PC-9 (cell line): ENCODE results near the gene SNAP23. TPM values are rescaled to one million over a fixed set of nuclear protein-coding genes. Genes with fewer than 3 reads are reported as not detected.

Experiments
- BruUV-seq: library from RNA; stranded (reverse); fragments of 400-500 nt; replicated peaks from 2 replicates; lab custom pipeline; 2021; lab: Mats Ljungman, UMichigan
- CTCF ChIA-PET: fragments of 300-600 bp; sonication (Branson Sonifier 250); formaldehyde crosslinking; loops from one replicate; lab custom pipeline; 2022; ENCODE audit warnings: antibody characterized with exemption; lab: Charles Lee
- POLR2A ChIA-PET: fragments of 300-600 bp; sonication (Branson Sonifier 250); formaldehyde crosslinking; loops from one replicate; lab custom pipeline; 2022; ENCODE audit warnings: antibody characterized with exemption; ENCODE audit not compliant: unreplicated experiment; lab: Charles Lee
- DNase-seq, 2 experiments: peaks; one replicate each; pipeline versions ENCODE4 v3.0.0 to v3.0.0-alpha.2; 2015 to 2022; ENCODE audit warnings: mixed read lengths in 1 of 2
- H2AFZ ChIP-seq: fragments of 200-600 bp; sonication (generic); 2 replicates; pipeline ENCODE4 v1.8.1; 2017; ENCODE audit warnings: antibody characterized with exemption
- H3F3A ChIP-seq: fragments of 200-600 bp; sonication (generic); 2 replicates; pipeline ENCODE4 v1.8.1; 2017; ENCODE audit warnings: antibody characterized with exemption, mild to moderate bottlenecking, low read depth; ENCODE audit not compliant: insufficient read depth
- H3K27ac ChIP-seq: fragments of 200-600 bp; sonication (generic); 2 replicates; pipeline ENCODE4 v1.6.1; 2016; ENCODE audit warnings: mixed run types
- H3K27me3 ChIP-seq: fragments of 200-600 bp; sonication (generic); 2 replicates; pipeline ENCODE4 v1.6.1; 2016; ENCODE audit warnings: low read depth, mixed run types; ENCODE audit not compliant: insufficient read depth
- H3K36me3 ChIP-seq: fragments of 200-600 bp; sonication (generic); 2 replicates; pipeline ENCODE4 v1.6.1; 2016; ENCODE audit warnings: low read depth, mixed run types
- H3K4me1 ChIP-seq: fragments of 200-600 bp; sonication (generic); replicated peaks from 2 replicates; pipeline ENCODE4 v1.6.1; 2016; ENCODE audit warnings: mixed run types; ENCODE audit not compliant: insufficient read depth
- H3K4me2 ChIP-seq: fragments of 200-600 bp; sonication (generic); 2 replicates; pipeline ENCODE4 v1.6.1; 2017; ENCODE audit warnings: mixed run types
- H3K4me3 ChIP-seq: fragments of 200-600 bp; sonication (generic); 2 replicates; pipeline ENCODE4 v1.6.1; 2016; ENCODE audit warnings: mixed run types
- H3K79me2 ChIP-seq: fragments of 200-600 bp; sonication (generic); 2 replicates; pipeline ENCODE4 v1.6.1; 2017; ENCODE audit warnings: low read depth, mixed run types
- H3K9me2 ChIP-seq: fragments of 200-600 bp; sonication (generic); 2 replicates; pipeline ENCODE4 v1.8.1; 2017; ENCODE audit warnings: mild to moderate bottlenecking; ENCODE audit not compliant: insufficient read depth
- H3K9me3 ChIP-seq: fragments of 200-600 bp; sonication (generic); 2 replicates; pipeline ENCODE4 v1.8.1; 2016; ENCODE audit warnings: low read depth; ENCODE audit not compliant: insufficient read depth
- H4K20me1 ChIP-seq: fragments of 200-600 bp; sonication (generic); 2 replicates; pipeline ENCODE4 v1.8.1; 2017; ENCODE audit not compliant: insufficient read depth
- EZH2 ChIP-seq: fragments of 200-600 bp; sonication (generic); IDR thresholded peaks from 2 replicates; pipeline ENCODE4 v1.8.0; 2017; ENCODE audit warnings: antibody characterized with exemption, low read depth
- intact Hi-C: fragments of 100-400 bp; cut with micrococcal nuclease; formaldehyde crosslinking; loops from one replicate; pipeline ENCODE4 v1.10.0; 2022; ENCODE audit not compliant: unreplicated experiment
- total RNA-seq: library from RNA; stranded (reverse); gene quantifications from 2 replicates; pipeline ENCODE4 v1.2.3, GENCODE V29; 2021
- TF ChIP-seq, protein P1 (sequence below): fragments of 200-600 bp; sonication (generic); conservative IDR thresholded peaks from 2 replicates; pipeline ENCODE4 v1.6.1; 2017; ENCODE audit warnings: mixed run types, antibody characterized with exemption, mild to moderate bottlenecking, moderate library complexity

SNAP23 gene
- total RNA-seq, 1 experiment from 2014 or later: 65.8 TPM

DNA sequence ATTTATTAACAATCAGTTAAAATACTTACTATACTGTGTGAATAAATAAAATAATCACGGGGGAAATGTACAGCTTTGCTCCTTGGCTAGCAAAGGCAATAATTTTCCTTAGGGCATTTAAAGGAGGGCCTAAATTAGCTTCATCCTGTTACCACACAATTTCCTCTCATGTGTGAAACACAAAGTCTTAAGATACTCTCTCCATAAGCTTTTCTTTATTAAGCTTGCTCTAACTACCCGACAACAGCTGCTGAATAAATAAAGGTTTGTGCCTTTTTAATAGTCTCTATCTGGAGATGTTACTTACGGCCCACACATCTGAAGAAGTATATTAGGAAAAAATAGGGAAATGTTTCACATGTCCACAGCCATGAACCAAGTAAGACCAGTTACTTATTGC, 34.2 kb upstream of the SNAP23 start:
- H4K20me1 ChIP-seq: no peaks in the 10 kb centered on the region
- BruUV-seq: no TSS peak
- H3K79me2 ChIP-seq: no peaks in the 10 kb centered on the region
- no peak overlapping the region for H3K4me2 ChIP-seq
- H3K9me2 ChIP-seq: no peaks in the 10 kb centered on the region
- ChIA-PET CTCF (no interaction called here), POLR2A (no interaction called here)
- TF ChIP-seq, protein P1, sequence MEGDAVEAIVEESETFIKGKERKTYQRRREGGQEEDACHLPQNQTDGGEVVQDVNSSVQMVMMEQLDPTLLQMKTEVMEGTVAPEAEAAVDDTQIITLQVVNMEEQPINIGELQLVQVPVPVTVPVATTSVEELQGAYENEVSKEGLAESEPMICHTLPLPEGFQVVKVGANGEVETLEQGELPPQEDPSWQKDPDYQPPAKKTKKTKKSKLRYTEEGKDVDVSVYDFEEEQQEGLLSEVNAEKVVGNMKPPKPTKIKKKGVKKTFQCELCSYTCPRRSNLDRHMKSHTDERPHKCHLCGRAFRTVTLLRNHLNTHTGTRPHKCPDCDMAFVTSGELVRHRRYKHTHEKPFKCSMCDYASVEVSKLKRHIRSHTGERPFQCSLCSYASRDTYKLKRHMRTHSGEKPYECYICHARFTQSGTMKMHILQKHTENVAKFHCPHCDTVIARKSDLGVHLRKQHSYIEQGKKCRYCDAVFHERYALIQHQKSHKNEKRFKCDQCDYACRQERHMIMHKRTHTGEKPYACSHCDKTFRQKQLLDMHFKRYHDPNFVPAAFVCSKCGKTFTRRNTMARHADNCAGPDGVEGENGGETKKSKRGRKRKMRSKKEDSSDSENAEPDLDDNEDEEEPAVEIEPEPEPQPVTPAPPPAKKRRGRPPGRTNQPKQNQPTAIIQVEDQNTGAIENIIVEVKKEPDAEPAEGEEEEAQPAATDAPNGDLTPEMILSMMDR: no peak
- no peak for TF ChIP-seq EZH2
- H3K9me3 ChIP-seq: no peaks in the 10 kb centered on the region
- no peaks in the 10 kb centered on the region for H3K36me3 ChIP-seq
- no peaks in the 10 kb centered on the region for H3K4me1 ChIP-seq
- intact Hi-C loops: no loop called here
- no peaks in the 10 kb centered on the region for H3F3A ChIP-seq
- H3K4me3 ChIP-seq: no peak overlapping the region
- DNase-seq: no peak
- no peak overlapping the region for H2AFZ ChIP-seq
- no peaks in the 10 kb centered on the region for H3K27me3 ChIP-seq
- H3K27ac ChIP-seq: no peak overlapping the region

DNA sequence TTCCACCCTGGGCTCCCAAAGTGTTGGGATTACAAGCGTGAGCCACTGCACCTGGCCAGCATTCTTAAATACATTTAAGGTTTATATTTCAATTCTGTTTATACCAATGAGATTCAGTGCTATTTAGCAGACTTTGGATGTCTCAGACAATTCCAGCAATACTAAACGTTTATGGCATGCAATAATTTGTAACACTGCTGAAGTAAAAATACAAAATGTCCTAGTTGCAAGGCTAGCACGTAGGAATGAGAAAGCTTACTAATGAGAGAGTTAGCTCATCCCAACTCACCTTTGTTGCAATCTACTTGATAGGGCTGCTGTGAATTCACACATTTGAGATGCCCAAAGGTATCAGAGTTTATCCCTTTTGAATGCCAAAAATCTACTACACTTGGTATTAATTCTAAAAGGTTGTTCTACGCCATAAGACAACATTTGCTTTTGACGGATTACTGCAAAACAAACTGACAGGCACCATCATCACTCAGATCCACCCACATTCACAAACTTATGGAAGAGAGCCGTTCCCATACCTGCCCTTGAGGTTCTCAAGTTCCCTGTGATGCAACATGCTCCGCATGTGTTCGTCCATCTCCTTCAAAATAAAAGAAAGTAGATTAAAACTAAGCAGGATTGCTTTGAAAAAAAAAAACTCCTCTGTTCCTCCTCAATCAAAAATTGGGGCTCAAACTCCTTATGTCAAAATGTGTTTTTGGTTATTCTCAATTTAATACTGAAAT, 29.7 kb upstream of the SNAP23 start:
- no peaks in the 10 kb centered on the region for H3K4me1 ChIP-seq
- ChIA-PET CTCF (no interaction called here), POLR2A (no interaction called here)
- H2AFZ ChIP-seq: no peak overlapping the region
- intact Hi-C loops: no loop called here
- no TSS peak for BruUV-seq
- H3K9me3 ChIP-seq: no peaks in the 10 kb centered on the region
- no peak overlapping the region for H3K27ac ChIP-seq
- H3F3A ChIP-seq: no peaks in the 10 kb centered on the region
- H3K36me3 ChIP-seq: 0 out of 2 replicates have a peak, but pooled peaks cover 4% of the 10 kb centered on the region
- H3K27me3 ChIP-seq: no peaks in the 10 kb centered on the region
- no peak for TF ChIP-seq EZH2
- TF ChIP-seq, protein P1: no peak
- DNase-seq: no peak
- H3K4me3 ChIP-seq: no peak overlapping the region
- no peaks in the 10 kb centered on the region for H3K79me2 ChIP-seq
- H3K9me2 ChIP-seq: no peaks in the 10 kb centered on the region
- H3K4me2 ChIP-seq: no peak overlapping the region
- no peaks in the 10 kb centered on the region for H4K20me1 ChIP-seq

DNA sequence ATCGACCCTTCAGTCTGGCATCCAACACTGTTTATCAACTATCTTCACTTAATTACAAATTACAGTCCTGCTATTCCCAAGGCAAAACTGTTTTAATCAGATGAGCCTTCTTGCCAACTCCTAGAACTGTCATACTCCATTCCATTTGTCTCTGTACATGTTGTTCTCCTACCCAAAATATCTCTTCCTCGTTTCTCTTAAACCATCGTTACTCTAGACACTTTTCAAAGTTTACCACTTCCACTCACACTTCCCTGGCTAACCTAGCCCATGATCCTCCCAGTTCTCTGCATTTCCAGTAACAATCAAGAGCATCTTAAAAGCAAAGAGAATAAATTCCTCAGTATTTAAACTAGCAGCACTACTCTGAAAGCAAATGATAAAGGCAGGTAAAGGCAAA, 24.4 kb upstream of the SNAP23 start:
- ChIA-PET POLR2A (no interaction called here), CTCF (no interaction called here)
- no TSS peak for BruUV-seq

More for the DNA sequence above, 24.4 kb upstream of the SNAP23 start:
- H3K4me2 ChIP-seq: no peak overlapping the region
- H3K27ac ChIP-seq: no peak overlapping the region
- H3K4me3 ChIP-seq: no peak overlapping the region
- no peaks in the 10 kb centered on the region for H3K27me3 ChIP-seq
- H3K79me2 ChIP-seq: no peaks in the 10 kb centered on the region
- H3K9me2 ChIP-seq: no peaks in the 10 kb centered on the region
- H3K4me1 ChIP-seq: no peaks in the 10 kb centered on the region
- H4K20me1 ChIP-seq: no peaks in the 10 kb centered on the region
- 0 out of 2 replicates have a peak, but pooled peaks cover 4% of the 10 kb centered on the region for H3K36me3 ChIP-seq
- H3F3A ChIP-seq: no peaks in the 10 kb centered on the region
- H3K9me3 ChIP-seq: no peaks in the 10 kb centered on the region
- DNase-seq: no peak
- no peak overlapping the region for H2AFZ ChIP-seq
- TF ChIP-seq EZH2: no peak
- TF ChIP-seq, protein P1: no peak
- intact Hi-C loops: loop anchor here (5.0 kb wide), 1 partner anchor 404 kb away; no protein-coding TSS in a partner anchor
